ENCODE data around the gene PALLD. TPM values are rescaled to one million over a fixed set of nuclear protein-coding genes. Genes with fewer than 3 reads are reported as not detected.

Gene PALLD
- total RNA-seq, 2 experiments from 2014 or later = 0.49 to 0.78 TPM

- Mint-ChIP-seq H3K27ac (no peak overlapping the region), H3K4me1 (ENCODE audit: low read depth) (no peaks in the 10 kb centered on the region), H3K27me3 (peaks cover 5% of the 10 kb centered on the region), H3K4me3 (no peak overlapping the region), H3K36me3 (ENCODE audit: low read depth) (no peaks in the 10 kb centered on the region), H3K9me3 (no peaks in the 10 kb centered on the region)
- DNase-seq (no peak), ATAC-seq (ENCODE audit: poor library complexity) (no peak)
- Histone ChIP-seq H3K9me3 (ENCODE audit: control insufficient read depth in 1 of 2, insufficient read depth in 1 of 2, low read length in 2 of 2) (no peaks in the 10 kb centered on the region), H3K4me1 (ENCODE audit: insufficient read depth, low read length) (no peaks in the 10 kb centered on the region), H3K27me3 (ENCODE audit: control insufficient read depth in 1 of 2, insufficient read depth in 2 of 2, low read length in 2 of 2) (no peaks in the 10 kb centered on the region), H3K4me3 (ENCODE audit: low read length) (no peak overlapping the region), H3K27ac (ENCODE audit: low read depth in 1 of 2, low read length in 2 of 2) (no peak overlapping the region), H3K36me3 (ENCODE audit: insufficient read depth, low read length) (no peaks in the 10 kb centered on the region)
- ChIA-PET CTCF (interaction anchor here (1.2 kb wide), 1 partner anchor 23 kb away, joined by 3 read pairs; no protein-coding TSS in a partner anchor), POLR2A (no interaction called here)
- no peak for TF ChIP-seq CTCF (IDR thresholded peaks at IDR 0.05)
- intact Hi-C loops (cut with DNase I, micrococcal nuclease) = no loop called here
Measured at GRCh38 chr4:168688584-168688983, 191.7 kb downstream of the PALLD start.

GRCh38 chr4:168689791-168690190, 192.9 kb downstream of the PALLD start:
- H3K4me3 Mint-ChIP-seq = no peak overlapping the region
- no peak overlapping the region for H3K4me3 ChIP-seq (ENCODE audit: low read length)
- H3K27me3 ChIP-seq (ENCODE audit: control insufficient read depth in 1 of 2, insufficient read depth in 2 of 2, low read length in 2 of 2) = no peaks in the 10 kb centered on the region
- no peak for TF ChIP-seq CTCF (IDR thresholded peaks at IDR 0.05)
- ChIA-PET POLR2A (no interaction called here), CTCF (no interaction called here)
- DNase-seq = no peak
- no peak overlapping the region for H3K27ac ChIP-seq (ENCODE audit: low read depth in 1 of 2, low read length in 2 of 2)
- intact Hi-C loops (cut with DNase I, micrococcal nuclease) = no loop called here
- H3K9me3 ChIP-seq (ENCODE audit: control insufficient read depth in 1 of 2, insufficient read depth in 1 of 2, low read length in 2 of 2) = no peaks in the 10 kb centered on the region
- no peaks in the 10 kb centered on the region for H3K9me3 Mint-ChIP-seq
- peaks cover 5% of the 10 kb centered on the region for H3K27me3 Mint-ChIP-seq
- H3K36me3 ChIP-seq (ENCODE audit: insufficient read depth, low read length) = no peaks in the 10 kb centered on the region
- no peak for ATAC-seq (ENCODE audit: poor library complexity)
- no peaks in the 10 kb centered on the region for H3K36me3 Mint-ChIP-seq (ENCODE audit: low read depth)
- no peaks in the 10 kb centered on the region for H3K4me1 Mint-ChIP-seq (ENCODE audit: low read depth)
- H3K27ac Mint-ChIP-seq = no peak overlapping the region
- no peaks in the 10 kb centered on the region for H3K4me1 ChIP-seq (ENCODE audit: insufficient read depth, low read length)

DNA sequence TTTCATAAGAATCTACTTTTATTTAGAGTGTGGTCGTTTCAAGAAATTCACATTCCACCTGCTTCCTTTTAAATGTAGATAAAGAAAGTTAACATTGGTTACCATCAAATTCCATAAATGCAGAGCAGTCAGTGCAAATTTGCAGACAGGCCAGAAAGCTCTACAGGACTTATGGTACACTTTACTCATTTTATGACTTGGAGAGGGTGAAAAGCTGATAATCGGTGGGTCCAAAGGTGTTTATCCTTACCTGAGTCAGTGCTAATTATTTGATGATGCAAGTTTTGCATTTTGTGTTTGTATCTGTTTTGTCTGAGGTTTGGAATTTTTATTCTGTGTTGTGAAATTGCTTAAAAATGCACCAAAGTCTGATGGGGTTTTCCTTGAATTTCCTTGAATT, 193.3 kb downstream of the PALLD start:
- ATAC-seq (ENCODE audit: poor library complexity) = no peak
- H3K9me3 ChIP-seq (ENCODE audit: control insufficient read depth in 1 of 2, insufficient read depth in 1 of 2, low read length in 2 of 2) = no peaks in the 10 kb centered on the region
- H3K27me3 ChIP-seq (ENCODE audit: control insufficient read depth in 1 of 2, insufficient read depth in 2 of 2, low read length in 2 of 2) = no peaks in the 10 kb centered on the region
- no peaks in the 10 kb centered on the region for H3K4me1 ChIP-seq (ENCODE audit: insufficient read depth, low read length)
- Mint-ChIP-seq H3K36me3 (ENCODE audit: low read depth) (no peaks in the 10 kb centered on the region), H3K27ac (no peak overlapping the region), H3K27me3 (peaks cover 5% of the 10 kb centered on the region), H3K4me3 (no peak overlapping the region), H3K4me1 (ENCODE audit: low read depth) (no peaks in the 10 kb centered on the region), H3K9me3 (no peaks in the 10 kb centered on the region)
- intact Hi-C loops (cut with DNase I, micrococcal nuclease) = no loop called here
- H3K27ac ChIP-seq (ENCODE audit: low read depth in 1 of 2, low read length in 2 of 2) = no peak overlapping the region
- H3K4me3 ChIP-seq (ENCODE audit: low read length) = no peak overlapping the region
- ChIA-PET CTCF (no interaction called here), POLR2A (no interaction called here)
- TF ChIP-seq CTCF (IDR thresholded peaks at IDR 0.05) = no peak
- H3K36me3 ChIP-seq (ENCODE audit: insufficient read depth, low read length) = no peaks in the 10 kb centered on the region
- no peak for DNase-seq
